GM12865 (cell line): ENCODE data around the gene CACNA2D2.
A peak's percentile ranks its signal among the peaks of the same experiment; 100 is the strongest.

Source experiments
- DNase-seq: peaks from one replicate; pipeline ENCODE4 v3.0.0; 2010; ENCODE audit warnings: low read depth
- H3K4me3 ChIP-seq: 2 replicates; pipeline ENCODE4 v1.5.1; 2011; ENCODE audit warnings: mild to moderate bottlenecking, low read depth, low read length, control low read depth
- TF ChIP-seq, protein P1 (sequence below): IDR thresholded peaks from 2 replicates; pipeline ENCODE4 v1.5.1; 2011; ENCODE audit warnings: low read length, control low read depth, low read depth, inconsistent platforms; ENCODE audit not compliant: insufficient read depth; ENCODE audit errors: missing control alignments

Gene CACNA2D2

DNA sequence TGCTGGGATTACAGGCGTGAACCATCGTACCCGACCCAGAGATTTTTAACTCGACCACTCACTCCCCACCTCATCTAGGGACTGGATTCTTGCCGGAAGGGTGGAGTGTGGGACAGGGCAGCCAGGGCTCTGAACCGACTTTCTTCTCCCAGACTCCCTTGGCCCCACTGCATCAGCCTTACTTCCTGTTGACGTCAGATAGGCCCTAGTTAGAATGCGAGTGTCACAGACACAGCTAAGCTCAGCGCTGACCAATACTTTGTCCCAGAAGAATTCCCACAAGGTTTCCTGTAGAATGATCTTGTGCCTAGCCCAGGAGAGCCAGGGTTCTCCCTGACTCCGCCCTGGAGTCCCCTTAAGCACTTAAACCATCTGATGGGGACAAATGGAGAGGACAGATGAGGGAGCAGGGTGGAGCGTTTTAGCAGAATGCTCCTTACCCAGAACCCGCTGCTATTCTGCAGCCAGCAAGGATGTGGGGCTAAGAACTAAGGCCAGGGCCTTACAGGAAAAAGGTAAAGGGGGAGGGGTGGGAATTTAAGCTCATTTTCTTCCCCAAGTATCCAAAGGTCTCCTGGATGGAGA is 169.6 kb downstream of the CACNA2D2 start:
- no peak for DNase-seq
- H3K4me3 ChIP-seq = no peak overlapping the region
- TF ChIP-seq, protein P1, sequence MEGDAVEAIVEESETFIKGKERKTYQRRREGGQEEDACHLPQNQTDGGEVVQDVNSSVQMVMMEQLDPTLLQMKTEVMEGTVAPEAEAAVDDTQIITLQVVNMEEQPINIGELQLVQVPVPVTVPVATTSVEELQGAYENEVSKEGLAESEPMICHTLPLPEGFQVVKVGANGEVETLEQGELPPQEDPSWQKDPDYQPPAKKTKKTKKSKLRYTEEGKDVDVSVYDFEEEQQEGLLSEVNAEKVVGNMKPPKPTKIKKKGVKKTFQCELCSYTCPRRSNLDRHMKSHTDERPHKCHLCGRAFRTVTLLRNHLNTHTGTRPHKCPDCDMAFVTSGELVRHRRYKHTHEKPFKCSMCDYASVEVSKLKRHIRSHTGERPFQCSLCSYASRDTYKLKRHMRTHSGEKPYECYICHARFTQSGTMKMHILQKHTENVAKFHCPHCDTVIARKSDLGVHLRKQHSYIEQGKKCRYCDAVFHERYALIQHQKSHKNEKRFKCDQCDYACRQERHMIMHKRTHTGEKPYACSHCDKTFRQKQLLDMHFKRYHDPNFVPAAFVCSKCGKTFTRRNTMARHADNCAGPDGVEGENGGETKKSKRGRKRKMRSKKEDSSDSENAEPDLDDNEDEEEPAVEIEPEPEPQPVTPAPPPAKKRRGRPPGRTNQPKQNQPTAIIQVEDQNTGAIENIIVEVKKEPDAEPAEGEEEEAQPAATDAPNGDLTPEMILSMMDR = no peak

DNA sequence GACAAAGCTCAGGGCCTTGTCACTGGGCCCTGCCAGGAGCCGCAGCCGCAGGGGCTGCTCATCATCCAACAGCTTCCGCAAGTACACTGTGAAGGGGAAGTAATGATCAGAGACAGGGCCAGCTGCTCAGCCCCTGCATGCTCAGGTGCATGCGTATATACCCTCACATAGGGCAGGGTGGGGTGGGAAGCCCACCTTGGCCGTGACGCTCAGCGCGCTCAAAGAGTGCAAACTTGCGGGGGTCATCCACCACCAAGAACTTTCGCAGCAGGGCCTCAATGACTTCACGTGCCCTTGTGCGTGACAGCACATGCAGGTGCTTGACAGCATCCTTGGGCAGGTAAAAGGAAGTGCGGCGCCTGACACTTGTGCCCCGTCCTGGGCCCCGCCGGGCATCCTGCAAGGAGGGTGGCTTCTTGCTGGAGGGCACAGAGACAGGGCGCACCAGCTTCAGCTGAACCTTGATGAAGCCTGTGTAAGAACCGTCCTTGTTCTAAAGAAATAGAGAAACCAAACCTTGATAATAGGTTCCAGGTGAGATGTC is 172.0 kb downstream of the CACNA2D2 start:
- TF ChIP-seq, protein P1 = no peak

DNA sequence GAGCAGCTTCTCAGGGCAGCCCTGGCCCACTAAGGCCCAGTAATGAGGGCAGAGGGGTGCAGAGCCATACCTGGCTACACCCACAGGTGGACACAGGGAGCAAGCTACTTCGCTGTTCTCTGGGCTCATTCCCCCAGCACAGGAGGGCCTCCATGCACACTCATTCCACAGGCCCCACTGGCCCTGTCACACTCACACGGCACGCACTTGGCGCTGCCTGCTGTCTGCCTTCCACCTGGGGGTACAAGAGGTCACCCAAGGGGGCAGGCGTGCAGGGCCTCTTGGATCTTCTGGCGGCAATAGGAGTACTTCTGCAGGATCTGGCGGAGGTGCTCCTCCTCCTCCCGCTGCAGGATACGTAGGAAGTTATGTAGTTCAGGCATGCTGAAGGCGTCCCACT is 173.1 kb downstream of the CACNA2D2 start:
- H3K4me3 ChIP-seq = no peak overlapping the region
- no peak for DNase-seq
- TF ChIP-seq, protein P1 = no peak

More for the DNA sequence above, 172.0 kb downstream of the CACNA2D2 start:
- no peak overlapping the region for H3K4me3 ChIP-seq
- no peak for DNase-seq

DNA sequence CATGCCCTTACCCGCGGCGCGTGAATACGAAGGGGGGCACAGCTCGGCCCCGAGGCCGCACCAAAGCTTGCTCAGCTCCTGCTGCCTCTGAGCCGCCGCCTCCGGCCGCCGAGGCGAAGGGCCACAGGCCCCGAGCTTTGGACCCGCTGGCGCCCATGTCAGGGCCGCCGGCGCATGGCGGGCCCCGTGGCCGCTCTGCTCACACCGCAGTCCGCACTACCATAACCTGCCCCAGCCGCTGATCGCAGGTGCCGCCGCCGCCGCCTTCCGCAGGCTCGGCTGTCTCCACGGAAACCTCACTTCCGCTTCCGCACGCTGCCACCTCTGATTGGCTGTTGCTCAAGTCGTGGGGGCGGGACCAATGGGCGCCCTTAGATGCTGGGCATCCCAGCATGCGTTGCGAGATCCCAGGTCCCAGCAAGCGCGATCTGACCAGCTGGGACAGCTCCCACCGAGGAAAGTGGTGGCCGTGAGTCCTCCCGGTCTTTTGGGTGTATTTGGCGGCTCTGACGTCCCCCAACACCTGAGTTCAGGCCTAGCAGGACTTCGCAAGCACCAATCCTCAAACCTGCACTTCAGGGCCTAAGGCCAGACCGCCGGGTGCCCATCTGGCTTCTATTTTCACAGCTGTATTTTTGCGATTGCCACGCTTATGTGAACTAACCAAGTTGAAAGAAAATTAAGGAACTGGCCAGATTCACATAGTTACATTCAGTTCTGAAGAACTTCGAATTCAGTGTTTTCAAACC is 175.3 kb downstream of the CACNA2D2 start, which contains the start of gene TUSC2:
Gene TUSC2 (minus strand): TSS at position 281 of the 749 bp plus-strand sequence. CDS start 124 bp downstream, at position 157.
- DNase-seq = peak; percentile 98
- H3K4me3 ChIP-seq = peak within 1 kb of the TSS; percentile 92
- TF ChIP-seq, protein P1 = no peak

DNA sequence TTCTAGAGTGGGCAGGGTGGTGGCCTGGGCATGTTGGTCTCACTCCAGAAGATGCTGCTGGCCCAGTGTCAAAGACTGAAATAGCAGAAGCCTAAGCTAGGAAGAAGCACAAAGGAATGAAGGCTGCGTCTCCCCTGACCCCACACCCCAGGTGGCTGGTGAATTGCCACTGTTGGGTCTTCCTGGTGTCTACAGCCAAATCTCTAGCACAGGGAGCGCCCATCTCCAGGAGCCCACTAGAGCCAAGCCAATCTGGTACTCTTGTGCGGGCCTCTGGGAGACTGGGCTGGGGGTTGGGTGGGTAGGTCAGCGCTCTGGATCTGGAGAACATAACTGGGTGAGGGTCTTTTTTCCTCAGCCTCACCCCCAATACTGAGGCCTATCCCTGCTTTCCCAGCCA is 176.3 kb downstream of the CACNA2D2 start:
- peak overlapping the region; percentile 92 for H3K4me3 ChIP-seq
- TF ChIP-seq, protein P1 = no peak
- no peak for DNase-seq

DNA sequence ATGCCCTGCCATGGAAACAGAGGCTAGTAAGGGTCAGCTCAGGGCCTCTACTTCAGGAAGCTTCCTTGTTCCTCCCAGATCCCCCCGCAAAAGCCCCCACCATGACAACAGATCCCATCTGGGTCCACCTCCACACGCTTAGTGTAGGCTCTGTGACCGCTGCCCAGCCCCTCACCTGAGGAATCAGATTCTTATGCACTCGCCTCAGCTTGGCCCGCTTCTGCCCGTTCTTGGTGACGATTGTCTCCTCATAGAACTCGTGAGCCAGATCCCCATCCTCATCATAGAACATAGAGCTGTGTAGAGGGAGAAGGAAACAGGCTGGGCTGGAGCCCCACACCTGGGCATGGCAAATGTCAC is 177.3 kb downstream of the CACNA2D2 start:
- TF ChIP-seq, protein P1 = no peak
- H3K4me3 ChIP-seq = no peak overlapping the region
- no peak for DNase-seq
